H7 (cell line): Measurements from ENCODE around the gene CDC42EP1. TPM values are rescaled to one million over a fixed set of nuclear protein-coding genes. Genes with fewer than 3 reads are reported as not detected.
"Not testable (repeated sequence)": the region's sequence is repeated elsewhere in the genome, so short reads cannot be mapped to it uniquely, and the experiment has no call there.

Experiments used
- DNase-seq: peaks from one replicate; pipeline ENCODE4 v3.0.0; 2012
- H3K27me3 ChIP-seq: 2 replicates; pipeline ENCODE4 v1.6.0; 2011; ENCODE audit warnings: mild to moderate bottlenecking, low read length; ENCODE audit not compliant: control insufficient read depth, insufficient read depth
- H3K36me3 ChIP-seq: replicated peaks from 2 replicates; pipeline ENCODE4 v1.5.1; 2011; ENCODE audit warnings: low read length; ENCODE audit not compliant: control insufficient read depth, insufficient read depth
- H3K4me3 ChIP-seq: 2 replicates; pipeline ENCODE4 v1.5.1; 2011; ENCODE audit warnings: low read depth, mild to moderate bottlenecking, control low read depth, low read length, moderate library complexity; ENCODE audit not compliant: insufficient read depth
- total RNA-seq: library from RNA; depleted of rRNA; stranded (reverse); fragments of >200 nt; shearing (Covaris generic); gene quantifications from 2 replicates; pipeline ENCODE4 v1.2.3, GENCODE V29; 2014

Gene CDC42EP1
- total RNA-seq, 1 experiment from 2014 or later = 22.5 TPM

DNA sequence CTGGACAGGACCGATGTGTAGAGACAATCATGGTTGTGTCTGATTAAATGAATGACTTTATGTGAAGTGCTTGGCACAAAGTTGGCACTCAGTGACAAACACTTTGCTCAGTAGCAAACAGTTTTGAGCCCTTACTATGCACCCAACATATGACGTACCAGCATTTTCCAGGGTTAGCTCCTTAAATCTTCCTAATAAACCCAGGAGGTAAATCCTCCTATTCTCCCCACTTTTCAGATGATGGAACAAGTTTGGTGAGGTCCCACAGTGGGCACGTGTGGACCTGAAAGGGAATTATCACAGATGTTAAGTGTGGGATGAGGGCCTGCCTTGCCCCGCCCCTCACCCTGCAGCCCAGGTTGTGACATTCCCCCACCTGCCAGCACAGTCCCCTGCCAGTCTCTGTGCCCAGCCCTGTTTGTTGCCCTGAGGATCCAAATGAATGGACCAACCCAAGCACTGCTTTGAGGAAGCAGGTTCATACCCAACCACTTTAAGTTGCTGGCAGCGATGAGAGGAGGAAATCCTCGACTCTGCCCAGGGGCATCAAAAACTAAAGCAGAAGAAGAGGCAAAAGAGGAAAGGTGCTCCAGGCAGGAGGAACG, 34.4 kb upstream of the CDC42EP1 start:
- Histone ChIP-seq H3K27me3 (no peaks in the 10 kb centered on the region), H3K36me3 (no peaks in the 10 kb centered on the region), H3K4me3 (no peak overlapping the region)
- DNase-seq = peak; percentile 43

DNA sequence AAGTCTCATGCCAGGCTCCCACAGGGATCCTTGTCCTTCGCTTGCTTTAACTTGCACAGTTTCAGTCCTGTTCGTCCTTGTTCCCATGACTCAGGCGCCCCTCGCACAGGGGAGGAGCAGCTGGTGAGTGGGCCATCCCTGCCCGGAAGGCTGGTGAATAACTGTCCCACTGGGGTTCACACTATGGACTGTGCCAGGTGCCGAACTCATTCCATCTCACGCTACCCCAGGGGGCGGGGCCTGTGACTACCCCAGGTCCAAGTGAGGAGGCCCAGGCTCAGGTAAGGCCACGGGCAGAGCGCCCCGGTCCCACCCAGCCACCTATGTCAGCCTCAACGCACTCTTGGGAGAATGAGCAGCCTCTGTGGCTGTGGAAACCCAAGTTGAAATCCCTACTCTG, 33.9 kb upstream of the CDC42EP1 start:
- H3K36me3 ChIP-seq = no peaks in the 10 kb centered on the region
- no peak overlapping the region for H3K4me3 ChIP-seq
- no peaks in the 10 kb centered on the region for H3K27me3 ChIP-seq
- no peak for DNase-seq

DNA sequence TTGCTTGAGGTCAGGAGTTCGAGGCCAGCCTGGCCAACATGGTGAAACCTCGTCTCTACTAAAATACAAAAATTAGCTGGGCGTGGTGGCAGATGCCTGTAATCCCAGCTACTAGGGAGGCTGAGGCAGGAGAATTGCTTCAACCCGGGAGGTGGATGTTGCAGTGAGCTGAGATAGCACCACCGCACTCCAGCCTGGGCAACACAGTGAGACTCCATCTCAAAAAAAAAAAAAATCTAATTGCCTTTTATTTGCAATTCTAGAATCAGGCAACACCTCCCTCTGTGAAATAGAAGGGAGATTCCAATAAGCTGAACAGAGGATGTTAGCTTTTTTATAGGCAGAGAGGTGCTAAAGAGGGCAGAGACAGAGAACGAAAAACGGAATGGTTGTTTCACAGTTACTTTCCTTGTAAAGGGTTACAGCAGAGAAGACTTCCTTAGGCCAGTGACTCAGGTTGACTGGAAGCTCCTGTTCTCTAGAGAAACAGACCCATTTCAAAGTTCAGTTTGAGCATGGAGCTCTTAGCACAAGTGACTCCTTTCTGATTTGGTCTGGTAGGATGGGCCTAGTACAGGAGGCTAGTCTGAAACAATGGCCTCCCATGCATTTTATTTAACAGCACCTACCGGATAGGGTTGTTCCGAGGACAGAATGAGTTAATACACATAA, 33.1 kb upstream of the CDC42EP1 start:
- not testable (repeated sequence) for H3K4me3 ChIP-seq, H3K36me3 ChIP-seq, H3K27me3 ChIP-seq, DNase-seq

DNA sequence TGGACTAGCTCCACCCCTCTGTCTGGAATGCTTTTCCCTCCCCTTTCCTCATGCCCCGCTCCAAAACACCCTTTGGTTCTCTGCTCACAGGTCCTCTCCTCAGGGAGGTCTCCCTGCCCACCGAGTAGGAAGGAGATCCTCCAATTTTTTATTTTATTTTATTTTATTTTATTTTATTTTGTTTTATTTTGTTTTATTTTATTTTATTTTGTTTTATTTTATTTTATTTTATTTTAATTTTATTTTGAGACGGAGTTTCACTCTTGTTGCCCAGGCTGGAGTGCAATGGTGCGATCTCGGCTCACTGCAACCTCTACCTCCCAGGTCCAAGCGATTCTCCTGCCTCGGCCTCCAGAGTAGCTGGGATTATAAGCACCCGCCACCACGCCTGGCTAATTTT, 32.3 kb upstream of the CDC42EP1 start:
- not testable (repeated sequence) for DNase-seq, H3K4me3 ChIP-seq, H3K27me3 ChIP-seq, H3K36me3 ChIP-seq

DNA sequence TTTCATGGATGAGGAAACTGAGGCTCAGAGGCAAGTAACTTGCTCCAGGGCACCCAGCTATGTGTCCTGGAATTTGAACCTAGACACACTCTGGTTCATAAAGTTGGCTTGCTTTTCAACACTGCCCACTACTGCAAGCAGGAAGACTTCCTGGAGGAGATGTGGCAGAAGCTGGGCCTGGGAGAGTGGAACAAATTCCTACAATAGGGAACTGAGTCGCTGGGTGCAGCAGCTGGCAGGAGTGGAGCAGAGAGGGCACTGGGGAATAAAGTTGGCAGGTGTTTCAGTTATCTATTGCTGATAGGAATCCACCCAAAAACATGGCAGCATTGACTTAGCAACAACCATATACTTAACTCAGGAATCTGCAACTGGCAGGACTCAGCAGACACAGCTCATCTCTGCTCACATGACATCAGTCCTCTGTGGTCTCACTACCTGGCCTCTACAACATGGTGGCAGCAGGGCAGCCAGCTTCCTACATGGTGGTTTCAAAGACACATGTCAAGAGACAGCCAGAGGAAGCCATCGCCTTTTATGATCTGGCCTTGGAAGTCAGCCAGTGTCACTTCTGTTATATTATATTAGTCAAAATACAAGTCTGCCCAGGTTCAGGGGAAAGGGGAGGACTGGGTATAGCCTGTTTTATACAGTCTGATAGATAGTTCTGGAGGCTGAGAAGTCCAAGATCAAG, 30.5 kb upstream of the CDC42EP1 start:
- H3K27me3 ChIP-seq = no peaks in the 10 kb centered on the region
- H3K36me3 ChIP-seq = no peaks in the 10 kb centered on the region
- no peak for DNase-seq
- no peak overlapping the region for H3K4me3 ChIP-seq

DNA sequence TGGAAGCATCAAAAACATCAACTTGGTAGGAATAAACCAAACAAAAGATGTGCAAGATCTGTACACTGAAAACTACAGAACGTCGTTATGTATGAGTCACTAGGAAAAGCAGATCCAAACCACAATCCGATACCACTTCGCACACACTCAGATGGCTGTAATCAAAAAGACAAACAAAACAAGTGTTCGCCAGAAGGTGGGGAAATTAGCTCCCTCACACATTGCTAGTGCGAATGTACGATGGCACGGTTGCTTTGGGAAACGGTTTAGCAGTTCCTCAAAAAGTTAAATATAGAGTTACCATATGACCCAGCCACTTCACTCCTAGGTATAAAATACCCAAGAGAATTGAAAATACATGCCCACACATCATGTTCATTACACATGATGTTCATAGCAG, 26.3 kb upstream of the CDC42EP1 start:
- H3K36me3 ChIP-seq = no peaks in the 10 kb centered on the region
- DNase-seq = no peak
- no peaks in the 10 kb centered on the region for H3K27me3 ChIP-seq
- no peak overlapping the region for H3K4me3 ChIP-seq

DNA sequence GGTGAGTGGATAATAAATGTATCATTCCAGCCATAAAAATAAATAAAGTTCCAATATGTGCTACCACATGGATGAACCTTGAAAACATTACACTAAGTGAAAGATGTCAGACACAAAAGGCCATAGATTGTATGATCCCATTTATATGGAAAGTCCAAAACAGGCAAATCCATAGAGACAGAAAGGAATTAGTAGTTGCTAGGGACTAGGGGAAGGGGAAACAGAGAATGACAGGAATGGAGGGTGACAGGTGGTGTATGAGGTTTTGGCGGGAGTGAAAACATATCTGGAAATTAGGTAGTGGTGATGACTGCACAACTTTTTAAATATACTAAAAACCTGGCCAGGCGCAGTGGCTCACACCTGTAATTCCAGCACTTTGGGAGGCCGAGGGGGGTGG, 25.8 kb upstream of the CDC42EP1 start:
- Histone ChIP-seq H3K4me3 (no peak overlapping the region), H3K27me3 (no peaks in the 10 kb centered on the region), H3K36me3 (no peaks in the 10 kb centered on the region)
- no peak for DNase-seq

DNA sequence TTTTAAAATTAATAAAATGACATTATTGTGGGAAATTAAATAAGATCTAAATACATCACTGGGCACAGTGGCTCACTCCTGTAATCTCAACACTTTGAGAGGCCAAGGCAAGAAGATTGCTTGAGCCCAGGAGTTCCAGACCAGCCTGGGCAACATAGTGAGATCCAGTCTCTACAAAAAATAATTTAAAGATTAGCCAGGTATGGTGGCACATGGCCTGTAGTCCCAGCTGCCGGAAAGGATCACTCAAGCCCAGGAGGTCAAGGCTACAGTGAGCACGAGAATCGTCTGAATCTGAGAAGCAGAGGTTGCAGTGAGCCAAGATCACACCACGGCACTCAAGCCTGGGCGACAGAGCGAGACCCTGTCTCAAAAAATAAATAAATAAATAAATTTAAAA, 25.1 kb upstream of the CDC42EP1 start:
- Histone ChIP-seq H3K4me3 (no peak overlapping the region), H3K36me3 (no peaks in the 10 kb centered on the region), H3K27me3 (no peaks in the 10 kb centered on the region)
- DNase-seq = no peak

DNA sequence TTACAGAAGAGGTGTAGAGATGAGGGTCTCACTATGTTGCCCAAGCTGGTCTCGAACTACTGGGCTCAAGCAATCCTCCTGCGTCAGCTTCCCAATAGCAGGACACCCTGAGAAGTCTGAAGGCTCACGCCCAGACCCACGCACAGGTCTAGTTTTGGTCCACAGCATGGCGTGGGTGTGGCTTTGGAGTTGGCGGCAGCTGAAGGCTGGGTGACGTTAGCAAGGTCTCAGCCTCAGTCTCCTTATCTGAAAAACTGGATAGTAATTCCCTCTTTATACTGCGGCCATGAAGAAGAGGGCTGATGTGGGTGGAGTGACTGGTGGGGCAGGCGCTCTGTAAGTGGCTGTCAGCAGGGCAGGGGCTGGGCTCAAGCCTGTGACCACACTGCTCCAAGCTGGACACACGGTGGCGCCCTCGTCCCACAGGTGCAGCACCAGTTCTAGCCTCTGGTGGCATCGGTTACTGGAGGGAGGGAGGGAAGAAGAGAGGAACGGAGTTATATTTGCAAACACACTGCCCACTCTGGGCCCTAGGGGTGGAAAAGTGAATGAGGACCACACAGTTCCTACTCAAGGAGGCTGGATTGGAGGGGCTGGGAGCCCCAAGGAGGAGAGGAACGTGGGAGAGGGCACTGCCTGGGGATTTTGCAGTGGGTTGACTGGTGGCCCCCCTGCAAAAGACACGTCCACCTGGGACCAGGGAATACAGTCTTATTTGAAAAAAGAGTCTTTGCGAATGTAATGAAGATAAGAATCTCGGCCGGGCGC, 21.5 kb upstream of the CDC42EP1 start:
- H3K4me3 ChIP-seq = no peak overlapping the region
- H3K36me3 ChIP-seq = no peaks in the 10 kb centered on the region
- H3K27me3 ChIP-seq = no peaks in the 10 kb centered on the region
- peak; percentile 96 for DNase-seq

DNA sequence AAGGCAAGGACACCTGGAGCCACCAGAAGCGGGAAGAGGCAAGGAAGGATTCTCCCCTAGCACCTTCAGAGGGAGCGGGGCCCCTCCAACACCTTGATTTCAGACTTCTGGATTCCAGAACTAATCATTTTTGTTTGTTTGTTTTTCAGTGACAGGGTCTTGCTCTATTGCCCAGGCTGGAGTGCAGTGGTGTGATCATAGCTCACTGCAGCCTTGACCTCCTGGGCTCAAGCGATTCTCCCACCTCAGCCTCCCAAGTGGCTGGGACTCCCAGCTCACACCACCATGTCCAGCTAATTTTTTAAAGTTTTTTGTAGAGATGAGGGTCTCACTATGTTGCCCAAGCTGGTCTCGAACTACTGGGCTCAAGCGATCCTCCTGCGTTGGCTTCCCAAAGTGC, 20.5 kb upstream of the CDC42EP1 start:
- H3K36me3 ChIP-seq, DNase-seq, H3K27me3 ChIP-seq, H3K4me3 ChIP-seq: not testable (repeated sequence)

DNA sequence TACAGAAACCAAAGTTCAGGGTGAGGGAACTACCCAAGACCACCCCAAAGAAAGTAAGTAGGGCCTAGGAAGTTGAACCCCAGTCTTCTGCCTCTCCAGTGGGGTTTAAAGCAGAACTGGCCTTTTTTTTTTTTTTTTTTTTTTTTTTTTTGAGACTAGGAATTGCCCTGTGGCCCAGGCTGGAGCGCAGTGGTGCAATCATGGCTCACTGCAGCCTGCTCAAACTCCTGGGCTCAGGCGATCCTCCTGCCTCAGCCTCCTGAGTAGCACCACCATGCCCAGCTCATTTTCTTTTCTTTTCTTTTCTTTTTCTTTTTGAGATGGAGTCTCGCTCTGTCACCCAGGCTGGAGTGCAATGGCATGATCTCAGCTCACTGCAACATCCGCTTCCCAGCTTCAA, 17.9 kb upstream of the CDC42EP1 start:
- not testable (repeated sequence) for H3K36me3 ChIP-seq, DNase-seq, H3K27me3 ChIP-seq, H3K4me3 ChIP-seq

DNA sequence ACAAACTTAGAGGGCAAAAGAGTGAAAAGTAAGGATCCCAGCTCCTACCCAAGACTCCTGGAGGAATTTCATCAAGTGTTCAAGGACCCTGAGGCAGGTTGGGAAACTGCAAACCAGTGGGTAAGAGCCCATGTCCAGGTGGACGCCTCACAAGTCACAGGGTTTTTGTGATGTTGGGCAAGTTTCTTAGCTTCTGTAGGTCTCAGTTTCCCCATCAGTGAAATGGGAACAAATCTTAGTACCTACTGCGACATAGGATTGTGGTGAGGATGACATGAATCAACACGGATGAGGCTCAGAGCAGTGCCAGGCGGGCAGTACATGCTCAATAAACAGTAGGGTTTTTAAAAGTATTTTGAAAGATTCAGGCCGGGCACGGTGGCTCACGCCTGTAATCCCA, 17.3 kb upstream of the CDC42EP1 start:
- no peaks in the 10 kb centered on the region for H3K36me3 ChIP-seq
- H3K27me3 ChIP-seq = no peaks in the 10 kb centered on the region
- H3K4me3 ChIP-seq = no peak overlapping the region
- no peak for DNase-seq

DNA sequence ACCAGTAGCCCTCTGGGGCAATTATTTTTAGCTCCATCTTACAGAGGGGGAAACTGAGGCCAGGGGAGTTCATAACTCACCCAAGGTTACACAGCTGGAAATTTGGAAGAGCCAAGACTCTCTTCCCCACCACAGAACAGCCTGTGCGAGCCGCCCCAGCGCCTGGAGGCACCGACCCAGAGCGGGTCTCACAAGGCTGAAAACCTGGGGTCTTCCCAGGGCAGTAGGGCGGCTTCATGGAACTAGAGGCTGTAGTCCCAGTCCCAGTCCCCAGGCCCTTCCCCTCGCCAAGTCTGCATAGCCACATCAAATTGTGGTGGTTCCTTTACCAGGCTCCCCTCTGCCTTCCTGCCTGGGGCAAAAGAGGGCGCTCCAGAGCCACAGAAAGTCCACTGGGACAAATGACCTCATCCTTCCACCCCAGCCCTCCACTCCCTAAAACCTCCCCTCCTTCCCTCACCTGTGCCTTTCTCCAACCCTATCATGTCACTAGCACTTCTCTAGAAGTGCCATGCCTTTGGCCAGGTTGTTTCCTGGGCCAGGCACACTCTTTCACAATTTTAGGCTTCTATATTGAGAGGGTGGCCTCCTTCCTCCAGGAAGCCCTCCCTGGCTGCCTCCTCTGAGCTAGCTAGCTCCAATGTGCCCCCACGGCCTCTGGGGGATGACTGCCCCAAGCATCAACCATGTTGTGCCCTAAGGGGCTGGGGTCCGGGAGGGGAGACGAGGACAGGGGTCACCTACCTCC, 15.2 kb upstream of the CDC42EP1 start:
- H3K36me3 ChIP-seq = no peaks in the 10 kb centered on the region
- DNase-seq = peak; percentile 91
- no peaks in the 10 kb centered on the region for H3K27me3 ChIP-seq
- H3K4me3 ChIP-seq = peak overlapping the region; percentile 31

DNA sequence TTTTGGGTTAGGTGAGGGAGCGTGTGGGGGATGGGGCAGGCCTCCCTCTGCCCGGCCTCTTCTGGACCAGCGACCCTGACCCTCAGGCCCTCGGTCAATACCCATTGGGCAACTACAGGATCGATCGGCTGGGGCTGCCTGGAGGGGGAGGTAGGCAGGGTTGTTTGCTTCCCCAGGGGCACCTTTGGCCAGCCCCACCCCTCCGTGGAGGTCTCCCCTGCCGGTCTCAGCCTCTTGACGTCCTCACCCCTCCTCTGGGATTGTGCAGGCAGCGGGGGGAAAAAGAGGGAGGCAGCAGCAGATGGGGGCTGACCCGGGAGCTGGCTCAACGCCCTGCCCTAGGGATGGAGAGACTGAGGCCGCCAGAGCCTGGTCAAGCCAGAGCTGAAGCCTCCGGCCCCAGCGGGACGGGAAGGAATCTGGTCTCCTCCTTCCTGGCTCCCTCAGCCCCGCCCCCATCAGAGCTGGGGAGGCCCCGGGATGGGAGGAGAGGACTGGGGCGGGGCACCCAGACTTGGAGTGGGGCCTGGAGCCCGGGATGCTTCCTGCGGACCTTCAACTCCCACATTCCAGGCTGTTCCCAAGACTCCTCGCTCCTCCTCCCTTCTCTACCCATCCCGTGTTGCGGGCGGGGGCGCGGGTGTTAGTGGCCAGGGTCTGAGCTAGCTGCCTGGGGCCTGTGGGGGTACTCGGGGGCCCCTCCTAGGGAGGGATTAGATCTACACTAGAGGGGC, 14.4 kb upstream of the CDC42EP1 start:
- no peaks in the 10 kb centered on the region for H3K36me3 ChIP-seq
- DNase-seq = peak; percentile 97
- H3K4me3 ChIP-seq = peak overlapping the region; percentile 31
- no peaks in the 10 kb centered on the region for H3K27me3 ChIP-seq
